Activated CD8-positive, alpha-beta memory T cell treated with anti-CD3 and anti-CD28 coated beads for 48 hours (primary cell): Measurements from ENCODE around the gene ADM5.

Experiments used
- DNase-seq, 3 experiments: peaks; one replicate each; pipeline ENCODE4 v3.0.0-alpha.2; 2020; ENCODE audit warnings: low read depth in 2 of 3, low spot score in 2 of 3

The ADM5 gene

GRCh38 chr19:49679771-49680413 lies 9.5 kb upstream of the ADM5 start:
- no peak for DNase-seq

DNA sequence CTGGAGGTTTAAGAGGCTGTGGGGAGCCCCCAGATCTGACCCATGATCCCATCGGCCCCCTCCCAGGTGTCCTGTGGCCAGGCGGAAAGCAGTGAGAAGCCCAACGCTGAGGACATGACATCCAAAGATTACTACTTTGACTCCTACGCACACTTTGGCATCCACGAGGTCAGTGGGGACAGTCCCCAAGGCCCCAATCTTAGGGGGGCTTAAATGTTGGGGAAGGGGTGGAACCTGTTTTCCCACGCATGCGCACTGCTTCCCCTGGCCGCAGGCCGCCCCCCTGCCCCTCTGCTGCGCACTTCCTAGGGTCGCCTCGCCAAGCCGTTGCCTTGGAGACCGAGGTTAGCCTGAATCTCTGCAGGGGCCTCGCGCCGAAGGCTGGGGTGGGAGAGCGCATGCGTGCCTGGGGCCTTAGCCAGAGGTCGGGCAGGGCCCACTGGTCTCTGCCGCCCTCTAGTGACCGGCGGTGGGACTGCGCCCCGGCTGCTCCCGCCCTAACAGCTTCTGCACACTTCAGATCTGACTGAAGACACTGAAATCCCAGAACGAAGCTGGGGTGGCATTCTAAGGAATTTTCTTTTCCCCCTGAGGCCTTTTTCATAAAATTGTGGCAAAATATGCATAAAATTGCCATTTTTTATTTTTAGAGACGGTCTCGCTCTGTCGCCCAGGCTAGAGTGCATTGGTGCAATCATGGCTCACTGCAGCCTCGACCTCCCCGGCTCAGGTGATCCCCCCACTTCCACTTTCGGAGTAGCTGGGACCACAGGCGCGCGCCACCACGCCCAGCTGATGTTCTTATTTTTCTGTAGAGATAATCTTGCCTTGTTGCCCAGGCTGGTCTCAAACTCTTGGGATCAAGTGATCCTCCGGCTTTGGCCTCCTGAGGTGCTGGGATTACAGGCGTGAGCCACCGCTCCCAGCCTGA lies 8.7 kb upstream of the ADM5 start:
- DNase-seq = peak; percentile 85 to 97 (median 97)

DNA sequence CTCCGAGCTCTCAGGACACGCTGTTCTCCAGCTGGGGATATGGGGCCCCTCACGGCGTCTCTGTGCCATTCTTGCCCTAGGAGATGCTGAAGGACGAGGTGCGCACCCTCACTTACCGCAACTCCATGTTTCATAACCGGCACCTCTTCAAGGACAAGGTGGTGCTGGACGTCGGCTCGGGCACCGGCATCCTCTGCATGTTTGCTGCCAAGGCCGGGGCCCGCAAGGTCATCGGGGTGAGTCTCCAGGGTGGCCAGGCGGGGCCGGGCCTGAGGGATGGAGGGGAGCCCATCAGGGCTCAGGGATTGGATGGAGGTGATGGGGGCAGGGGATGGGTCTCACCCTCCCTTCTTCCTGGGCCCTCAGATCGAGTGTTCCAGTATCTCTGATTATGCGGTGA lies 7.6 kb upstream of the ADM5 start:
- no peak for DNase-seq

- DNase-seq = no peak
Measured at GRCh38 chr19:49682274-49682673, 7.1 kb upstream of the ADM5 start.

DNA sequence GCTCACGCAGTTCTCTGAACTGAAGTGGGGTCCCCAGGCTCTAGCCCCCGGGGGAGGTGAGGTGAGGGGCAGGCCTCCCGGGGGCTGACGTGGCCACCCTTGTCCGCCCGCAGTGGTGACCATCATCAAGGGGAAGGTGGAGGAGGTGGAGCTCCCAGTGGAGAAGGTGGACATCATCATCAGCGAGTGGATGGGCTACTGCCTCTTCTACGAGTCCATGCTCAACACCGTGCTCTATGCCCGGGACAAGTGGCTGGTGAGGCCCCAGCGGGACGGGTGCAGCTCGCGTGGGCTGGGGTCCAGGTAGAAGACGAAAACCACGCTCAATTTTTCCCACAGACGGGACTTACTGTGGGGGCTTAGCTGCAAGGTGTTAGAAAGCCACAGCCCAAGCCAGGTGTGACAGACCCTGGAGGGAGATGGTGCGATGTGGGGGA lies 5.6 kb upstream of the ADM5 start:
- no peak for DNase-seq

DNA sequence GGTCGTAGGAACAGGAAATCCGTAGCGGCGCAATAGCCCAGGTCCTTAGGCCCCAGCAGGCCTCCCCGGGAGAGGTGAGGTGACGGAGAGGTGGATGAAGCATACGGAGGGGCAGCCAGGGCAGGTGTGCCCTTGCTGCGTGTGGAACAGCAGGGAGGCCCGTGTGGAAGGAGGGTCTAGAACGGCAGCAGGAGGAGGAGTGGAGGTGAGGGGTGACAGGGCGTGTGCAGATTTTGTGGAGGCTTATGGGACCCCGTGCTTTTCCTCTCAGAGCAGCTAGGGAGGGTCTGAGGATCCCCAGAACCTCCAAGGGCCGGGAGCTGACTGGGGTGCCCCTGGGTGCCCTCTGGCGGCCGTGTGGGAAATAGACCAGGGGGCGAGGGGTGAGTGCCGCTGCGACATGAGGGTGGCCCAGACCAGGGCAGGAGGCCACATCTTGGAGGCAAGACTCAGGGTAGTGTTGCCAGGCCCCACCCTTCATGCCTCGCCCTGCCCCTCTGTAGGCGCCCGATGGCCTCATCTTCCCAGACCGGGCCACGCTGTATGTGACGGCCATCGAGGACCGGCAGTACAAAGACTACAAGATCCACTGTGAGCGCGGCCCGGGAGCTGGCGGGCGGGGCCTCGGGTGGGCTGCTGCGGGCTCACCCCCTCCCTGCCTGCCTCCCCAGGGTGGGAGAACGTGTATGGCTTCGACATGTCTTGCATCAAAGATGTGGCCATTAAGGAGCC lies 5.0 kb upstream of the ADM5 start:
- DNase-seq = no peak

DNA sequence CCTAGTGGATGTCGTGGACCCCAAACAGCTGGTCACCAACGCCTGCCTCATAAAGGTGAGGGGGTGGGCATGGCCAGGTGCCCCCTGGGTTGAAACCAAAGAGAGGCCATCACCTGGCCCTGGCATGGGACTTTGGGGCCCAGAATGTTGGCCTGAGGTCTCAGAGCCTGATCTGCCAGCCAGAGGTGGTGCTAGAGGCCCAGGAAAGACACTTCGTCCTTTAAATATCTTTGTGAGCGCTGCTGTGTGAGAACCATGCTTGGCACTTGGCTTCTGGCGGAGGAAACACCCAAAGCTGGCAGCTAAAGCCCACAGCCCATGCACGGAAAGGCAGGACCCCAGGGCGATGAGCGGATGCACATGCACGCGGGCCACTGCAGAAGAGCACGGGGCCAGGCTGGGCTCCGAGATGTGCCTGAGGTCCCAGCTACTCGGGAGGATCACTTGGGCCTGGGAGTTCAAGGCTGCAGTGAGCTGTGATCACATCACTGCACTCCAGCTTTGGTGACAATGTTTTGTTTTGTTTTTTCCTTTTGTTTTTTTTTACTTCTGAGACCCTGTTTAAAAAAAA lies 4.3 kb upstream of the ADM5 start:
- DNase-seq = no peak

DNA sequence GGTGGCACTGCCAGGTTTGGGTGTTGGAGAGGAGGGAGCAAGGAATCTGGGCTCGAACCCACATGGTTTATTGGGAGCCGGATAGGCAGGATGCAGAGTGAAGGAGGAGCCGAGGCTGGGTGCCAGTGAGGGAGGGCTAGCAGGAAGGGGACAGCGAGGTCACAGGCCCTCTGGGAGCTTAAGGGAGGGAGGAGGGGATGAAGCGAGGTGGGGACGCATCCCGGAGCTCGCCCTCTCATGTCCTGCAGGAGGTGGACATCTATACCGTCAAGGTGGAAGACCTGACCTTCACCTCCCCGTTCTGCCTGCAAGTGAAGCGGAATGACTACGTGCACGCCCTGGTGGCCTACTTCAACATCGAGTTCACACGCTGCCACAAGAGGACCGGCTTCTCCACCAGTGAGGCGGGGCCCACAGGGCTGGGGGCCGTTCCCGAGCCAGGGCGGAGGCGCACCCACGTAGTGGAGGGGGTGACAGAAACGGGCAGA lies 3.5 kb upstream of the ADM5 start:
- DNase-seq = no peak

- no peak for DNase-seq
Measured at GRCh38 chr19:49686503-49687088, 2.8 kb upstream of the ADM5 start.

GRCh38 chr19:49687150-49687549 lies 2.2 kb upstream of the ADM5 start:
- DNase-seq = no peak

DNA sequence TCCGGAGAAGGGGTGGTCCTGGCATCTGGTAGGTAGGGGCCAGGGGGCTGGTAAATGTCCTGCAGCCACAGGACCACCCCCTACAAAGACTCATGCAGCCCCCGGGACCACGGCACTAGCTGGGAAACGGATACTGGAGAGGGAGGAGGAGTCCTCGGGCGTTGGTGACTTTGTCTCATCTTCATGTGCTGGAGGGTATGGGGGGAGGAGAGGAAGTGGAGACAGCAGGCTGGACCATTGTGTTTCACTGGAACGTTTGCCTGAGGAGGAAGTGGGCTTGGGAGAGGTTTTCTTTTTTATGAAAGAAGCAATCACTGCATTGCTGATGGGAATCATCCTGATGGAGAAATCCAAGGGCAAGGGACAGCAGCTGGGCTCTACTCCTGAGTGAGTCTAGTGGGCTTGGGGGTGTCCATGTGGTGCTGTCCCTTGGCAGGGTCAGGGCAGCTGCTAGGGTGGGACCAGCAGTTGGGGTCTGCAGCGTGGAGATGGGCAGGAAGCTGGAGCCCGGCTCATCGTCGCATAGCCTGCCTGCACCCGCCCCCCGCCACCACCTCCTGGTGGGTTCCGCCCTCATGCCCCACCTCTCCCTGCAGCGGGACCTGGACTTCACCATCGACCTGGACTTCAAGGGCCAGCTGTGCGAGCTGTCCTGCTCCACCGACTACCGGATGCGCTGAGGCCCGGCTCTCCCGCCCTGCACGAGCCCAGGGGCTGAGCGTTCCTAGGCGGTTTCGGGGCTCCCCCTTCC lies 1.7 kb upstream of the ADM5 start:
- DNase-seq = no peak

DNA sequence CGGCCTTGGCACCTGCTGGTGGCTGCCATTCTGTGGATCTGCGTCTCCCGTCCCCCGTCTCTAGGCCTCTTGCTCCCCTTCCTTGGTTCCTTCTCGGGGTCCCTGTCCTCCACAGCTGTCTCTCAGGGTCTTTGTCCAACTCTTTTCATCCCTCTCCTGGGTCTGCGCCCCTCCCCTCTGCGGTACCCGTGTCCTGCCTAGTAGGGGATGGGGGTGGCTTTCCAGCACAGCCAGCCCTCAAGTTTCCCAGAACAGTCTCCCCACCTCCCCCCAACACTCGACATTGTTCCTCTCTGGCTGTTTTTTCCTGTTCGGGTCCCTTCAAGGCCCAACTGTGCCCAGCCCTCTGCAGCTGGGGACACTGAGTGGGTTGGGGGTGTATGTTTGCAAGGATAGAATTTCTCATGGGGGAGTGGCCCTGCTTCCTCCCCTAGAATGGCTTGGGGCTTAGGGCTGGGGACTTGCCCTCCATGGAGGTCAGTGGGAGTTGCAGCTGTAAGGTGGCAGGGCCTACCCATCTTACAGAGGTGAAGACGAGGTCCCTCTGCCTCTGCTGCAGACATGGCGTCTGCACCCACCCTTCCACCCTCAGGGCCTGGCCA lies 762 bp upstream of the ADM5 start:
- no peak for DNase-seq

GRCh38 chr19:49690079-49690655 lies 773 bp downstream of the ADM5 start:
- DNase-seq = no peak

DNA sequence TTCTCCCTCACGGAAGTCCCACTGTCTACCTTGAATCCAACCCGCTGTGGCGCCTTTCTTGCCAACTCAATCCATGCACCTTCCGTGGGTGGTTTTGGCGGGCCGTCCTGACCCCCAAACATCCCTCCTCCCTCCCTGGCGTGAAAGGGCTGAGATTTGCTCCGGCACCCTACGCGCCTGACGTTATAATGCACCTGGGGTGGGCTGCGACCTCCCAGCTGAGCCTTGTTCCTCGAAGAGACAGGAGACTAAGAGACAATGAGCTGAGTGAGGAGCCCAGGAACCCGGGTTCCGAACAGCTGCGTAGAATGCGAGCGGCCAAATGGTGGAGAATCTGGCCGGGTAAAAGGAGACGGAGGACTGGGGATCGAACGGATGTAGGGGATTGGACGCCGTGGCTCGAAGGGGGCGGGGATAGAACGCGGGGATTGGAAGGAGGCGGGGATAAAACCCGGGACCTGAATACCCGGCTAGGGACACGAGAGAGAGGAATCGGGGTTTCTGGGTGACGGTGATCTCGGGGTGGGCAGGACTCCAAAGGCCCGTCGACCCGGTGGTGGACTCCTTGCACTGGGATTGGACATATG lies 1.4 kb downstream of the ADM5 start, which contains the start of gene CPT1C:
Gene CPT1C (plus strand): TSS at position 461 of the 587 bp plus-strand sequence. CDS start 1,137 bp downstream, outside the sequence.
- no peak for DNase-seq

DNA sequence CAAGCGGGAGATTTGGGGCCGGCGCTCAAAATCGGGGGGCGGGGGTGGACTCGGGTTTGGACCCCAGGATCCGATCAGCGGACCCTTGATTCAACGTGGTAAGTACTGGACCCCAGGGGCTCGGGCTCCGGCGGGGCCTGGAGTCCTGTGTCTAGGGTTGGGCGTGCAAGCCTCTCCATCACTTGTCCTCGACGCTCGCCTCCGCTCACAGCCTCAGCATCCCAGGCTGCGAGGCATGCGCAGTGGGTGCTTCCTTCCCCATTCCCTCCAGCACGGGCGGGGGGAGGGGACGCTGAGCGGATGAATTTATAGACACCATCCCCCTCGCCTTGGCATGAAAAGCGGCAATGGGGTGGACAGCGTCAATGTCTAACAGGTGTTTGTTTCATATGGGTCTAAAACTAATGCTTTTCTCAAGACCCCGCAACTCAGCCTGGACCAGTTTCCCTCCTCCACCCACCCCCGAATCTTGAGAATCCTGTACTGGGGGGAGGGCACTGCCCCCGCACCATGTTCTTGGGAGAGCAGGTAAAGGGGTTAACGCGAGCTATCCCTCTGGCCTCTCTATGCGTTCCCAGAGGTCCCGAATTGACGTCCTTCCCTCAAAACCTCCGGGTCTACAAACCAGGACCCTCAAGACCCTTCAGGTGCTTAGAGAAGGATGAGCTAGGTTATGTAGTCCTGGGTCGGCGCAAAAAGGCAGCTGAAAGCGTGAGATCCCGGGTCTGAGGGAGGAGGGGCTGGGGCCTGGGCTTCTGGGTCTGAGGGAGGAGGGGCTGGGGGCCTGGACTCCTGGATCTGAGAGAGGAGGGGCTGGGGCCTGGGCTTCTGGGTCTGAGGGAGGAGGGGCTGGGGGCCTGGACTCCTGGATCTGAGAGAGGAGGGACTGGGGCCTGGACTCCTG lies 2.1 kb downstream of the ADM5 start:
- no peak for DNase-seq

GRCh38 chr19:49692147-49692506 lies 2.7 kb downstream of the ADM5 start:
- DNase-seq = no peak

- DNase-seq = no peak
Measured at GRCh38 chr19:49696115-49696514, 6.7 kb downstream of the ADM5 start.

DNA sequence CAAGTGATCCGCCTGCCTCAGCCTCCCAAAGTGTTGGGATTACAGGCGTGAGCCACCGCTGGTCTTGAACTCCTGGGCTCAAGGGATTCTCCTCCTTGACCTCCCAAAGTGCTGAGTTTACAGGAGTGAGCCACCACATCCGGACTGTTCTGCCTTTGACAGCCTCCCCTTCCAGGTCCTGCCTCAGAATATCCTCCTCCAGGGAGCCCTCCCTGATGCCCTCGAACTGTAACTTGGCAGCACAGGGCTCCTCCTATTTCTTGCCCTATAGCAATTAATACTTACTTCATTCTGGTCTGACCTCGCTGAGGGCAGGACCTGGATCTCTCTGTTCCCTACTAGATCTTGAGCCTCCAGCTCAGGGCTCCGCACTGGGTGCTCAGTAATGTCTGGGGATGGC lies 7.5 kb downstream of the ADM5 start:
- no peak for DNase-seq
